GM06990 (cell line): ENCODE results near the gene POC1B.

Experiments used
- DNase-seq: peaks from one replicate; pipeline ENCODE4 v3.0.0-alpha.2; 2011; ENCODE audit not compliant: insufficient read length; ENCODE audit errors: extremely low read depth
- H3K27me3 ChIP-seq: replicated peaks from 2 replicates; pipeline ENCODE4 v1.6.0; 2011; ENCODE audit warnings: low read length; ENCODE audit not compliant: control insufficient read depth, insufficient read depth
- H3K36me3 ChIP-seq: 2 replicates; pipeline ENCODE4 v1.5.1; 2011; ENCODE audit warnings: low read length; ENCODE audit not compliant: control insufficient read depth, insufficient read depth
- H3K4me3 ChIP-seq: replicated peaks from 2 replicates; pipeline ENCODE4 v1.5.1; 2011; ENCODE audit warnings: low read depth, mild to moderate bottlenecking, control low read depth, low read length
- CTCF ChIP-seq: IDR thresholded peaks from 2 replicates; pipeline ENCODE4 v1.5.1; 2011; ENCODE audit warnings: low read length, control low read depth, mild to moderate bottlenecking, inconsistent platforms; ENCODE audit not compliant: insufficient read depth, poor library complexity, severe bottlenecking

Gene POC1B

GRCh38 chr12:89501793-89502192 lies 24.1 kb downstream of the POC1B start:
- no peak for DNase-seq
- TF ChIP-seq CTCF = no peak

GRCh38 chr12:89499857-89500256 lies 26.0 kb downstream of the POC1B start:
- H3K4me3 ChIP-seq = no peak overlapping the region
- no peak for DNase-seq
- H3K27me3 ChIP-seq = no peaks in the 10 kb centered on the region
- no peaks in the 10 kb centered on the region for H3K36me3 ChIP-seq
- TF ChIP-seq CTCF = no peak

More at GRCh38 chr12:89501793-89502192, 24.1 kb downstream of the POC1B start:
- Histone ChIP-seq H3K36me3 (no peaks in the 10 kb centered on the region), H3K4me3 (no peak overlapping the region), H3K27me3 (no peaks in the 10 kb centered on the region)

GRCh38 chr12:89497467-89497866 lies 28.4 kb downstream of the POC1B start:
- no peak for DNase-seq
- H3K36me3 ChIP-seq = no peaks in the 10 kb centered on the region
- TF ChIP-seq CTCF = no peak
- no peak overlapping the region for H3K4me3 ChIP-seq
- no peaks in the 10 kb centered on the region for H3K27me3 ChIP-seq

- Histone ChIP-seq H3K27me3 (no peaks in the 10 kb centered on the region), H3K36me3 (no peaks in the 10 kb centered on the region), H3K4me3 (no peak overlapping the region)
- DNase-seq = no peak
- no peak for TF ChIP-seq CTCF
These were observed 28.8 kb downstream of the POC1B start for GRCh38 chr12:89497005-89497404.

GRCh38 chr12:89494411-89495231 lies 31.2 kb downstream of the POC1B start:
- no peaks in the 10 kb centered on the region for H3K27me3 ChIP-seq
- TF ChIP-seq CTCF = no peak
- H3K36me3 ChIP-seq = no peaks in the 10 kb centered on the region; the same call in 1 of the 2 replicates
- H3K4me3 ChIP-seq = no peak overlapping the region
- DNase-seq = peak; percentile 20
